ENCODE results near the gene PITPNB. TPM values are rescaled to one million over a fixed set of nuclear protein-coding genes. Genes with fewer than 3 reads are reported as not detected.

Gene PITPNB
- total RNA-seq, 1 donor from 2014 or later: 30.6 TPM

DNA sequence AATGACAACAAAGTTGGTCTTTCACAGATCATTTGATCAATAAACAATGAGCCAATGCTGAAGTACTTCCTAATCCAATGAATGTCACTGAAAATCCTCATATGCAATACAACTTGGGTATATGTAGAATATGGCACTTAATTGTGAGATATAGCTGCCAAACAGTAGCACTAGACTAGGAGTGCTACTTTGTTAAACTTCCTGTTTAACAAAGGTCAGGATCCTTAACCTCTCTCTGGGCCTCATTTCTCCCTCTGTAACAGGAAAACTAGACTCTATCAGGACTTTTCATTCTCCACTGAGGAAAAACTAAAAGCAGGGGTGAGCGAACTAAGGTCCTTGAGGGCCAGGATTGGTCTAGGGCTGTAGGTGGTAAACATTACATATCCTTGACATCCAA is 56.1 kb downstream of the PITPNB start:
- no peak for DNase-seq (ENCODE audit: low read depth, low spot score)

DNA sequence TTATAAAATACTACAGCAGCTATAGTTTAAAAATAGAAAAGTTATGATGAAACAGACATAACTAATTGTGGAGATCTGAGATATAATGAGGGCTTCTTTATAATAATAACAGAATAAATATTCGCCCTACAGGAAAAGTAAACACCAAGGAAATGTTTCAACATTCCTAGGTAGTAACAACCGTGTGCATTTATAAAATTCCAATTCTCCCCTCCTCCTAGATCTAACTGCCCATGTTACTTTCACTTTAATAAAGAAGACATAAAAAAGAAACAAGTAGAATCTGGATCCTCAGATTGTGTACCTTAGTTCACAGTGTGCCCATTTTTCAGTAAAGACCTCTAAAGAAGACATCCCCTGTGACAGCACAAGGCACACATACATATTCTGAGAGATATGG is 59.7 kb downstream of the PITPNB start:
- no peak for DNase-seq (ENCODE audit: low read depth, low spot score)

GRCh38 chr22:27858626-27859025 is 60.4 kb downstream of the PITPNB start:
- DNase-seq (ENCODE audit: low read depth, low spot score): no peak

DNA sequence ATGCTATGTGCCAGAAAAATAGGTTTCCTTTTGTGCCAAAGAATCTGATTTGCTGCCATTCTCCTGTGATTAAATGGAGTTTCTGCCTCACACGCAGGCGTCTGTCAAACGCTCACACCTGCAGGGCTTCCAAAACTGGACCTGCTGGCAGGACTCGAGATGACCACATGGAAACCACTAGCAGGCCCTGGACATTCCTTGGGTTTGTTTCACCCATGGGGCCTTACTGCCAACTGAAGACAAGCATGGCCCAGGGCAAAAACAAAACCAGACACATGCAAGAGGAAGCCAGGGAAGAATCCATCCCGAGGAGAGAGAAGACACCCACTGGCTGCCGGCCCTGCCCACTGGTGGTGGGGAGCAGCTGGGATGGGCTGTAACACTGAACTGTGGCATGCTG is 61.6 kb downstream of the PITPNB start:
- DNase-seq (ENCODE audit: low read depth, low spot score): no peak

- no peak for DNase-seq (ENCODE audit: low read depth, low spot score)
These were observed 62.7 kb downstream of the PITPNB start for GRCh38 chr22:27856386-27856785.

DNA sequence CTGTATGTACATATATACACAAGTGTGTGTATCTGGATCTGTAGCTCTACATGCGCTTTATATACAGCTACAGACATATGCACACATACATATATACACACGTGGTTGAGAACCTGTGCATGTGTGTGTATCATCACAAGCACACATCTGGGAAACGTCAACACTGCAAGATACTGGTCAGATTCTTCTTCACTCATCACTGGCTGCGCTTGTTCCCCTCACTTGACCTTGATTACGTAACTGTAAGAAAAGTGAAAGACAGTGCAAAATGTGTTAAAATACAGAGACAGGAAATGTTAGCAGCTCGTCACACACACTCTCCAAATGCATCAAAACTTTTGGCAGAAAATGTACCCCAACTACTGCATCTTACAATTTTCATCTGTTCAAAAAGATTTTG is 65.6 kb downstream of the PITPNB start:
- DNase-seq (ENCODE audit: low read depth, low spot score): no peak

- DNase-seq (ENCODE audit: low read depth, low spot score): no peak
These were observed 66.9 kb downstream of the PITPNB start for GRCh38 chr22:27851974-27852746.

GRCh38 chr22:27850000-27850521 is 69.0 kb downstream of the PITPNB start:
- peak; percentile 29 for DNase-seq (ENCODE audit: low read depth, low spot score)

DNA sequence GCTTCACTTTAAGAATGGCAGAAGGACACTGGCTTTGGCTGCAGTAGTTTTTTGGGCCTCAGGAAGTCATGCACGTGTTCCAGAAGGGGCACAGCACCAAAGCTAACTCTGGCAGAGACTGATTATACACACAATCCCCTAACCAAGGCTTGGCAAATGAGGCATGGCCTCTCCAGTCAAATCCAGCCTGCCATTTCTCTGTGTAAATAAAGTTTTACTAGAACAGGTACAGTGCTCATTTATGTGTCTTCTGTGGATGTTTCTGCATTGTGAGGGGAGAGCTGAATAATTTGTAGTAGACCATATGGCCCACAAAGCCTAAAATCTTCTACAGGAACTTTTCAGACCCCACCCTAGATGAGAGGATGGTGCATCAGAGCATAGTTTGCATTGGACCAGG is 71.1 kb downstream of the PITPNB start:
- no peak for DNase-seq (ENCODE audit: low read depth, low spot score)

- no peak for DNase-seq (ENCODE audit: low read depth, low spot score)
These were observed 72.1 kb downstream of the PITPNB start for GRCh38 chr22:27846910-27847309.

GRCh38 chr22:27846248-27846757 is 72.8 kb downstream of the PITPNB start:
- DNase-seq (ENCODE audit: low read depth, low spot score): no peak

DNA sequence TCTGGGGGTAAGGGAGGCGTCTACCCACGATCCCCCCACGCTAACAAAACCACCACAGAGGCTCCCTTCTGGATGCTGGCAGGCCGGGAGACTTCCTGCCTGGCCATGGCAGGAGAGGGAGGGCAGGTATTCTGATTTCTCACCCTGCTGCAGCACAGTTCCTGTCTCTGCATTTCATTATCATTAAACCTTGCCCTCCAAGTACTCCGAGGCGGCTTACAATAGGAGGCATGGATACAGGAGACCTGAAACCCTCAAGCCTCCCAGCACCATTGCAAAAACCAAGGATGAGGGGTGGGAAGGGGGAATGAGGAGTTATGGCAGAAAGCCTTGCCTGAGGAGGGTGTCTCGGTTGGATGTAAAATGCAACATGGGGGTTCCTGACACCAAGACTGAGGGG is 73.4 kb downstream of the PITPNB start:
- no peak for DNase-seq (ENCODE audit: low read depth, low spot score)

DNA sequence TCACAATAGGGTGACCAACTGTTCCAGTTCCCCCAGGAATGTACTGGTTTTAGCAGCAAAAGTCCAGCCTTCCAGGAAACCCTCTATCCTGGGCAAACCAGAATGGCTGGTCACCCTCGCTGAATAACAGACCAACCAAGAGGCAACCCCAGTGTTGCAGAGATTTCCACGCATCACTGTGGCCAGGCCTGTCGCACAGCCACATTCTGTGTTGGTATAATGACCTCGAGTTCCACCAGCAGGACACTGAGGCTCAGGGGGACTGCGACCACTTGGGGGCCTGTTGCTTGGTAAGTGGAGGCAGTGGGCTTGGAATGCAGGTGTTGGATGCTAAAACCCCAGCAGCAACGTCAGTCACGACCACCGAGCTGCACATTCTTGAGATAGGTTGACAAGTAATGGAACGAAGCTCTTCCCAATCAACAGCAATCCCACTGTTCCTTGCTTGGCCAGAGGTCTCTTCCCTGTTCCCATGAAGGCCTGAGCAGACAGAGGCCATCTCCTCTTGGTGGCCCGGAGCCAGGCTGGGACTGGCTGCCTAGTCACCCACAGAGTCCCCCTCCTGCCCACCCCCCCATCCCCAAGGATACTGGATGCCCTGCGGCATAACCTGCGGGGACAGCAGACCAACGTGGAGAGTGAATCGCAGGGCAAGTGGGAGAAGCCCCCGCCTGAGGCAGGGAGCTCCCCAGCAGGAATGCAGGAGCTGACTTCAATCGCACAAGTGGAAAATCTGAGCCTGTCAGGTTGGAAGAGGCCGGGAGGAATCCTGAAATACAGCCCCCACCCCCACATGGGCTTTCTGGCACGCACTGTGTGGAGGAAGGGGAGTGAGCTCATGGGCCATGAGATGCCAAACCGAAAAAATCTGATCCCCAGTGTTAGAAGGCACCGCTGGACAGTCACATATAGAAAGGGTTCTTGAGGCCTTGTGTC is 74.1 kb downstream of the PITPNB start:
- no peak for DNase-seq (ENCODE audit: low read depth, low spot score)

GRCh38 chr22:27844256-27844655 is 74.8 kb downstream of the PITPNB start:
- no peak for DNase-seq (ENCODE audit: low read depth, low spot score)

GRCh38 chr22:27843441-27843840 is 75.6 kb downstream of the PITPNB start:
- DNase-seq (ENCODE audit: low read depth, low spot score): no peak

- DNase-seq (ENCODE audit: low read depth, low spot score): no peak
These were observed 76.2 kb downstream of the PITPNB start for GRCh38 chr22:27842669-27843431.

DNA sequence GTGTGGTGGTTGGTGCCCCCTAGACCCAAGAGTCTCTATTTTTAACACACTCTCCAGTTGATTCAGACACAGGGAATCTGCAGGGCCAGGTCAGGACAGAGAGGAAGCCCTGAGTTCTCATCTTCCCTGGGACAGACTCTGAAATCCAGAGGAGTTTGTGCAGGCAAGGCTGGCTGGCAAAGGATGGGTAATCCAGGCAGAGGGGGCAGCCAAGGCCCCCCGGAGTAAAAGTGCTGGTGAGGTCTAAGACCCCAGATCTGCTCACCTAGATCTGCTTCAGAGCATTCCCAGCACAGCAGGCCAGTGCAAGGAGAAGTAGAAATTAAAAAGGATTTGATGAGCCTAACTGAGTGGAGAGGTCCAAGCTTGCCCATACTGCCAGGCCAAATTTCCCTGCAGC is 76.9 kb downstream of the PITPNB start:
- no peak for DNase-seq (ENCODE audit: low read depth, low spot score)

DNA sequence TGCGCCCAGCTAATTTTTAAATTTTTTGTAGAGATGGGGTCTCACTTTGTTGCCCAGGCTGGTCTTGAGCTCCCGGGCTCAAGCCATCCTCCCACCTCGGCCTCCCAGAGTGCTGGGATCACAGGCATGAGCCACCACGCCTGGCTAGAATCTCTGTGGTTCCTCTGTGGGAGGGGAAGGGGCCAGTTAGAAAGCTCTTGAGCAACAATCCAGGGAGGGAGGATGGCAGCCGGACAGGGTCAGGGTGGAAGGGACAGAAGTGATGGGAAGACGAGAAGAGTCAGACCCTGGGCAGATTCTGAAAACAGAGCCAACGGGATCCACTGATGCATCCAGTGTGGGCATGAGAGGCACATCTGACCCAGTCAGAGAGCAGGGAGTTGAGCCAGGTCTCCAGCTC is 78.6 kb downstream of the PITPNB start:
- DNase-seq (ENCODE audit: low read depth, low spot score): no peak

GRCh38 chr22:27839057-27839660 is 79.9 kb downstream of the PITPNB start:
- no peak for DNase-seq (ENCODE audit: low read depth, low spot score)

DNA sequence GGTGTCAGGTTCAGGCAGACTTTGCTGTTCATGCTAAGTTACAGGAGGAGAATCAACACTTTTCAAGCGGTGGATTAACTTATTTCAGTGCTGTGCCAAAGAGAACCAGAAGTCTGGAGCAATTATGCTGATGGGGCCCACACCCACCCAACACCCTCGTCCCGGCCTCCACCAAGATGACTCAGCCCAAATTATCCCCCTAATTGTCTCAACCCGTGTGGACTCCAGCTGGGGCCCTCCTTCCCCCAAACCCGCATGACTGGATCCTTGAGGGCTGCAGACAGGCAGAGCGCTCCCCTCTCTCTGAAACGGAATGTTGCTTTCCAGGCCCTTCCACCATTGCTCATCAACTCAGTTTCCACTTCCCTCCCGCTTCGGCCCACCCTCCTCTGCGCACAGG is 82.9 kb downstream of the PITPNB start:
- DNase-seq (ENCODE audit: low read depth, low spot score): no peak

- DNase-seq (ENCODE audit: low read depth, low spot score): no peak
These were observed 83.6 kb downstream of the PITPNB start for GRCh38 chr22:27835446-27835845.

All from pulmonary artery endothelial cell (primary cell).